Activated gamma-delta T cell (primary cell): ENCODE data around the gene NHEJ1.

Experiments
- DNase-seq: peaks from one replicate; lab custom pipeline; 2025; lab: John Stamatoyannopoulos, UW

Gene NHEJ1

GRCh38 chr2:219167997-219168396, 7.4 kb upstream of the NHEJ1 start:
- DNase-seq, result no peak

GRCh38 chr2:219165058-219165911, 4.7 kb upstream of the NHEJ1 start:
- no peak for DNase-seq

DNA sequence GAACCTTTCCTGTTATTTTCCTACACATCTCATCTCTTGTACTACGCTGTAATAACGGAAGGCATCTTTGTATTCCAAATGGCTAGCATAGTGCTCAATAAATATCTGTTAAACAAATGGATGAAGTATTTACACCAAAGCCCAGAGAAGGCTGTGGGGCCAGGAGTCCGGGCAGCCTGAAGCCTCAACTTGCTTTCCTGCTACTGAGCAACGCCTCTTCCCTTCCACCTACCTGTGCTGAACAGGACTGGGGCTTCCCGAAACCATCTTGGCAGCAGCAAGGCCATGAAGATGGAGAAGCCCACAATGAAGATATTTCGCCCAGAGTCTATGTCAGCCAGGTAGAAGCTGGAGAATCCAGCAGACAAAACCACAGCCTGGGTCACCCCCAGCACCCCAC, 2.5 kb upstream of the NHEJ1 start:
- no peak for DNase-seq

GRCh38 chr2:219161097-219161496, 482 bp upstream of the NHEJ1 start:
- DNase-seq, result no peak

DNA sequence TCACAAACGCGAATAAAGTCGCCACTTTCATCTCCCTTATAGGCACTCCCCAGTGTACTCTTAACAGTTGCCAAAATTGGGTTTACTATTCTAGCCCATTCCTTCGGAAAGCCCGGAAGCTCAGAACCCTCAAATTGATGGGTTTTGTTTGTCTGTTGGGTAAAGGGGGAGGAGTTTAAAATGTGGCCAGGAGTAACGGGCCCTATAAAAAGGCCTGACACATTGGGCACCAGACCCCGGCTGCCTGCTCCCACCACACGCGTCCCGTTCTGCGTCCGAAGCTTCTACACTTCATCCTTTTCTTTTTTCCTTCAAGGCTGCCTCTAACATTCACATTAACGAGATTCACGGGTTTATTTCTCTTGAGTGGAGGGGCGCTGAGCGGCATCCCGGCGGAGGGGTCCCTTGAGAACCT, 837 bp downstream of the NHEJ1 start:
- DNase-seq, result no peak

DNA sequence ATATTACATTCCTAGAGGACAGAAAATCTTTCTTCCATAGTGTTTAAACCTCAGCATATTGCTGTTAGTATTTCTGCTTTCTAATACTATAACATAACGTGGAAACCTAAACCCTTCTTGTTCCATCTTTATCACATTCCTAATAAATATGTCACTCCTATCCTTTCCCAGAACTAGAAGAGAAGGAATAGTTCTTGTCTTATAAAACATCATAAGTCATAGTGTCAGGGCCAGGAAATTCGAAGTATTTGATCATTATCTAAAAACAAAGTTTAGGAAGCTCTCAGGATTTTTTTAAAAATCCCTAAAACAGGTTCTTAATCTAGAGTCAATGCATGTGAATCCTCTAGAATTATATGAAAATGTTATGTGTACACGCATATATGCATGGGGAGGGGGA, 2.0 kb downstream of the NHEJ1 start:
- DNase-seq, result no peak

DNA sequence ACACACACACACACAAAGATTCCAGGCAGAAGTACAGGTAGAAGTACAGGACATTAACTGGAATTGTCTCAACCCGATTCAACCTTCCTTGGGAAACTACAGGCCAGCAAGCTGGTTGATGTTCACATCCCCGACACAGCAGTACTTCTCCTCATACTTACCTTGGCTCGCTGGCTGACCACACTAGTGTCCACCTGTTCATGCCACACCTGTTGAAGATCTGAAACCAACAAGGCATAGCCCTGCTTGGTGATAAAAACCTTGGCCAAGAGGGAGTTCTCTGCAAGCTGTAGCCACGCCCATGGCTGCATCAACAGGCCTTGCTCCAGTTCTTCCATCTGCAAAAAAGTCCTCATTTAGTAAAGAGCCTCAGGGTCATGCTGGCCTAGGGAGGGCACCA, 2.6 kb downstream of the NHEJ1 start:
- DNase-seq, result no peak

DNA sequence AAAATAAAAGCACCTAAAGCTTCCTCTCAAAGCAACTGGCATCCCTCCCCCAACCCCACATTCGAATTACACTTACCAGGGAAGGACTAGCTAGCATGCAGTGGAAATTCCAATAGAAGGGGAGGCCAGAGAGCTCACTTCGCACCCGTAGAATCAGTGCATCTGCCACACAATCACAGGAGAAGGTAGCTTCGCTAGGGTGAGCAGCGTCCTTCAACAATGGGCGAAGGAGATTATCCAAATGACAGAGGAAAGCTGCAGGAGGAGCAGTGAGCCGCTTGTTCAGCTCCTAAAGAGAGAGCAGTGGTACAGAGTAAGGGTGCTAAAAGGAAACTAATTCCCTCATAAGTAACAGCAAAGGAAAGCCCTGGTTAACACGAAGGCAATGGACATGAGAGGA, 3.2 kb downstream of the NHEJ1 start:
- no peak for DNase-seq

DNA sequence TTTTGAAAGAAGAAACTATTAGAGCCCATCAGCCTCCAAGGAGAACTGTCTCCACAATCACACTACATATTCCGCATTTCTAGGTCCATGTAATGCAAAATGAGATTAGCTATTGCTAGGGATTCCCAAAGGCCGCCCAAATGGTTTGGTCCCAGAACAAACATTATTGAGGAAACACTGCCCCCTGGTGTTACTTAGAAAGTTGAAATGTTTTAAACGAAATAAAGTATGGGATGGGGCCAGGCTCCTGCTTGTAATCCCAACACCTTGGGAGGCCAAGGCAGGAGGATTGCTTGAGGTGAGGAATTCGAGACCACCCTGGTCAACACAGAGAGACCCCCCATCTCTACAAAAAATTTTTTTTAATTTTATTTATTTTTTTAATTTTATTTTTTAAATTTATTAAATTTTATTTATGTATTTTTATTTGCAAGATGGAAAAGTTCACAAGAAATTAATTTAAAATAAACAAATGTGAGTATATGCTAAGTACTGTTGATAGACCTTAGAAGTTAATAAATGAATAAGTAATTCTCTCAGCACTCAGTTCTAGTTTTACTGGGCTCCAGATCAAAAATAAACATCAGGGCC, 5.5 kb downstream of the NHEJ1 start:
- no peak for DNase-seq

DNA sequence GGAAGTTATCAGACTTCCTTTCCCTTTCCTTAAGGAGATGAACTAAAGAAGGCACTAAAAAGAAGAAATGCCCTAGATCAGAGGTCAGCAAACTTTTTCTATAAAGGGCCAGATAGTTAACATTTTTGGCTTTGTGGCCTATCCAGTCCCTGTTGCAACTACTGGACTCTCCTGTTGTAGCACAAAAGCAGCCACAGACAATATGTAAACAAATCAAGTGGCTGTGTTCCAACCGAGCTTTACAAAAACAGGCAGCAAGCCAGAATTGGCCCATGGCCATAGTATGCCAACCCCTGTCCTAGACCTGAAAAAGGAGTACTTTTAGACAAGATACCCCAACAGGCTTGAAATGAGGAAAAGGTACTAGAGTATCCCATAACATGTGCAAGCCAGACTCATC, 10.9 kb downstream of the NHEJ1 start:
- DNase-seq, result no peak

GRCh38 chr2:219142329-219142728, 18.3 kb downstream of the NHEJ1 start:
- DNase-seq, result no peak

DNA sequence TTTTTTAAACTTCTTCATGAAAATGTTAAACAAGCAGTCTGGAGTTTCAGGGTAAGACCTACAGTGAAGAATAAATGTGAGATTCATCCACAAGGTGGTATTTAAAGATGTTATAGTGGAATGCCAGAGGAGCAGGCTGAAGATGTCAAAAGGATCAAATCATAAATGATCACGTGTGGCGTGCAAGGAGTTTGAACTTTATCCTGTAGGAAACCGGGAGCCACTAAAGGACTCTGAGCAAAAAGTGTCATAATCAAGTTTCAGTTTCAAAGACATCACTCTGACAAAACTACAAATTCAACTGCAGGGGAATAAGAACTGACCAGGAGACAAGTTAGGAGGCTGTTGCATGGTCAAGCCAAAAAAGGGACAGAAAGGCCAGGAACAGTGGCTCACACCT, 19.9 kb downstream of the NHEJ1 start:
- DNase-seq, result no peak

- no peak for DNase-seq
Measured at GRCh38 chr2:219133976-219134375, 26.6 kb downstream of the NHEJ1 start.

GRCh38 chr2:219131744-219132143, 28.9 kb downstream of the NHEJ1 start:
- no peak for DNase-seq

DNA sequence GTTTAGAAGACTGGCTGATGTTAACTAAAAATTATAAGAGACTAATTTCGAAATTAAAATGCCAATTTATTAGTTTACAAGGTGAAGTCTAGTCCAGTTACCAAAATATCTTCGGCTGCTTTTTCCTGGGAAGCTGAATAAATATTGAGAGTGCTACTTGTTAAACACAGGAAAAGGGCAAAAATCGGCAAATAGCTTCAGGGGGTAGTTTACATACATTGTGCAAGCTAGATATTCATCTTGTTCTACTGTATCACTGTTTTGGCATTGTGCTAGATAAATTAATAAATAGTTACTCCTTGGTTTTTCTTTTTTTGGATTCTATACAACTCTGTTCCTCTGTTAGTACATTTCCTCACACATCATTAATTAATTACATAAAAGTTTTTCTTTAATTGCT, 29.3 kb downstream of the NHEJ1 start:
- DNase-seq, result no peak

DNA sequence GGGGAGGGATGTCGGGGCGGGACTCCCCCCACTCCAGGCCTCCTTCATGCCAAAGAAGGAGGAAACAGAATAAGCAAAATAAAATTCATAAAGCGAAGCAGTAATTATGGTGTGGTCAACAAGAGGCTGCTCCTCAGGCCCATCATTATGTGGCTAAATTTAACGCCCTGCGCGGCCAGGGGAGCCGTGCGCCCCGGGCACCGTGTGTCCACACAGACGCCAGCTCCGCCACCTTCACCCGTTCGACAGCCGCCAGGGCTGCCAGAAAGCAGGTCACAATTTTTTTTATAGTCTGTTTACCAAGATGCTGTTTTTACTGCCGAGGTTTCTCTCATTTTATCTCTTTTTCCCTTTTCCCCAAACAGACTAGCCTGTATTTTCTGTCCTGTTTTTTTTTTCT, 31.0 kb downstream of the NHEJ1 start:
- no peak for DNase-seq

- DNase-seq, result no peak
Measured at GRCh38 chr2:219128396-219128795, 32.2 kb downstream of the NHEJ1 start.

GRCh38 chr2:219127037-219127635, 33.5 kb downstream of the NHEJ1 start:
- no peak for DNase-seq

GRCh38 chr2:219126555-219126954, 34.1 kb downstream of the NHEJ1 start:
- no peak for DNase-seq

DNA sequence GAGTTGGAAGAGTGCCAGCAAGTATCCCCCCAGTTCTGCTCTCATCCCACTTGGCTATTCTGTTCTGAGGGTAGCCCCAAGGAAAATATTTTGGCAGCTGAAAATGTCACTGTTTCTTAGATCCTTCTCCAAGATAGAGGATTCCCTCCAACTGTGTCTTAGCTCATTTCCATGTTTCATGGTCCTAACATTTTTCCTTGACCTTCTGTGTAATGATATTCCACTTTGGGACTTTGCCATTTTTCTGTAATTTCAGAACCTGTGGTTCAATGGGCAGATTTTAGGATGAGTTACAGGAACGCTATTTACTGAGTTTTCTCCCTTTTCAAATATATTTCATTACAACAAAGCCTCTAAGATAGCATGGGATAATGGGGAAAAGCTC, 34.7 kb downstream of the NHEJ1 start:
- no peak for DNase-seq

DNA sequence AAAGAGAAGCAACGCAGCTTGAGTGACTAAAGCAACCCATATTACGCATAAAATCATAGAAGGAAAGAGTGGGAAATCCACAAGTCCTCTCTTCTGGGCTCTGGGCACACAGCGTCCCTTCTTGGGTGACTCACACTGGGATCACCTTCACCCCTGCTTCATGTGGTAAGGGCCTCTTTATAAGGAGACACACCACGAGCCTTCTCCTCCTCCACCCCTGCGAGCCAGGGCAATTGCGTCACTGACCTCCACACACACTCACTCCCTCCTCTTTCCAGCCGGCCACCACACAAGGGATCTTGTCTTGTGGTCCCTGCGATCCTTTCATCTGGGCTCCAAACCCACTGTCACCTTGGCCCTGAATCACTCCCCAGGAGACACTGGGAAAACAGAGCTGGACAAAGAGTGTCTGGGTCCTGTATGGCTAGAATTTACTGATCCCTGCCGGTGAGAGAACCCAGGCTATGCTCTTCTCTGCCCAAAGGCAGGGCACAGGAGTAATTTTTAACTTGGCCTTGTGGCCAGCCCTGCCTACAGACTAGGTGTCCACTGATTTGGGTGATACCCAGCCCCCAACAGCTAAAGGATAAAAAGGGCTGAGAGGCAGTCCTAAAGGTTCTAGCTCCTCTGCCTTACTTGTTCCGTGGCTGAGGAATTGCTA, 35.3 kb downstream of the NHEJ1 start:
- DNase-seq, result no peak

- DNase-seq, result no peak
Measured at GRCh38 chr2:219124381-219125110, 36.1 kb downstream of the NHEJ1 start.
